ENCODE measurements around the gene GRHL1.
"Not testable (repeated sequence)": the region's sequence is repeated elsewhere in the genome, so short reads cannot be mapped to it uniquely, and the experiment has no call there.

The GRHL1 gene

GRCh38 chr2:9951522-9952285 lies at the start of gene GRHL1:
Gene GRHL1 (plus strand): TSS chr2:9951693. CDS start chr2:9951834, 141 bp downstream.
- no peak for FAIRE-seq

- no peak for FAIRE-seq
These were observed 46.1 kb upstream of the GRHL1 start for GRCh38 chr2:9905413-9905812.

- no peak for FAIRE-seq
These were observed 44.1 kb upstream of the GRHL1 start for GRCh38 chr2:9907402-9907801.

GRCh38 chr2:9908639-9909038 lies 42.9 kb upstream of the GRHL1 start:
- no peak for FAIRE-seq

- no peak for FAIRE-seq
These were observed 42.4 kb upstream of the GRHL1 start for GRCh38 chr2:9909106-9909505.

- FAIRE-seq, result no peak
These were observed 40.8 kb upstream of the GRHL1 start for GRCh38 chr2:9910699-9911098.

GRCh38 chr2:9912468-9912867 lies 39.0 kb upstream of the GRHL1 start:
- FAIRE-seq, result no peak

- no peak for FAIRE-seq
These were observed 37.0 kb upstream of the GRHL1 start for GRCh38 chr2:9914384-9915065.

GRCh38 chr2:9918275-9918674 lies 33.2 kb upstream of the GRHL1 start:
- FAIRE-seq, result no peak

- no peak for FAIRE-seq
These were observed 32.0 kb upstream of the GRHL1 start for GRCh38 chr2:9919512-9919911.

GRCh38 chr2:9927020-9927419 lies 24.5 kb upstream of the GRHL1 start:
- FAIRE-seq, result not testable (repeated sequence)

GRCh38 chr2:9937258-9937657 lies 14.2 kb upstream of the GRHL1 start:
- FAIRE-seq, result no peak

- FAIRE-seq, result no peak
These were observed 13.5 kb upstream of the GRHL1 start for GRCh38 chr2:9937968-9938367.

- no peak for FAIRE-seq
These were observed 11.7 kb upstream of the GRHL1 start for GRCh38 chr2:9939587-9940485.

GRCh38 chr2:9941196-9941995 lies 10.1 kb upstream of the GRHL1 start:
- FAIRE-seq, result no peak

GRCh38 chr2:9941996-9942390 lies 9.5 kb upstream of the GRHL1 start:
- no peak for FAIRE-seq

- no peak for FAIRE-seq
These were observed 7.1 kb upstream of the GRHL1 start for GRCh38 chr2:9944330-9944758.

- FAIRE-seq, result no peak
These were observed 5.9 kb upstream of the GRHL1 start for GRCh38 chr2:9945596-9945995.

- FAIRE-seq, result no peak
These were observed 5.4 kb upstream of the GRHL1 start for GRCh38 chr2:9946076-9946475.

GRCh38 chr2:9946818-9947217 lies 4.7 kb upstream of the GRHL1 start:
- no peak for FAIRE-seq

- FAIRE-seq, result no peak
These were observed 2.8 kb upstream of the GRHL1 start for GRCh38 chr2:9948721-9949120.

- no peak for FAIRE-seq
These were observed 2.1 kb upstream of the GRHL1 start for GRCh38 chr2:9949239-9949991.
